Middle frontal gyrus (tissue), 1 donor: ENCODE measurements around the gene INCA1.
A peak's percentile ranks its signal among the peaks of the same experiment; 100 is the strongest.

ENCODE experiments used
- DNase-seq: peaks from one replicate; pipeline ENCODE4 v3.0.0-alpha.2; 2015; ENCODE audit warnings: low spot score; ENCODE audit errors: extremely low spot score

Gene INCA1

GRCh38 chr17:5011928-5012327, 14.6 kb upstream of the INCA1 start:
- no peak for DNase-seq

GRCh38 chr17:5003214-5003867, 6.0 kb upstream of the INCA1 start:
- DNase-seq = no peak

- no peak for DNase-seq
These were observed 4.9 kb upstream of the INCA1 start for GRCh38 chr17:5002121-5002788.

- no peak for DNase-seq
These were observed 2.9 kb upstream of the INCA1 start for GRCh38 chr17:5000237-5000639.

GRCh38 chr17:4999430-5000093, 2.2 kb upstream of the INCA1 start:
- no peak for DNase-seq

GRCh38 chr17:4998732-4999429, 1.6 kb upstream of the INCA1 start:
- DNase-seq = no peak

DNA sequence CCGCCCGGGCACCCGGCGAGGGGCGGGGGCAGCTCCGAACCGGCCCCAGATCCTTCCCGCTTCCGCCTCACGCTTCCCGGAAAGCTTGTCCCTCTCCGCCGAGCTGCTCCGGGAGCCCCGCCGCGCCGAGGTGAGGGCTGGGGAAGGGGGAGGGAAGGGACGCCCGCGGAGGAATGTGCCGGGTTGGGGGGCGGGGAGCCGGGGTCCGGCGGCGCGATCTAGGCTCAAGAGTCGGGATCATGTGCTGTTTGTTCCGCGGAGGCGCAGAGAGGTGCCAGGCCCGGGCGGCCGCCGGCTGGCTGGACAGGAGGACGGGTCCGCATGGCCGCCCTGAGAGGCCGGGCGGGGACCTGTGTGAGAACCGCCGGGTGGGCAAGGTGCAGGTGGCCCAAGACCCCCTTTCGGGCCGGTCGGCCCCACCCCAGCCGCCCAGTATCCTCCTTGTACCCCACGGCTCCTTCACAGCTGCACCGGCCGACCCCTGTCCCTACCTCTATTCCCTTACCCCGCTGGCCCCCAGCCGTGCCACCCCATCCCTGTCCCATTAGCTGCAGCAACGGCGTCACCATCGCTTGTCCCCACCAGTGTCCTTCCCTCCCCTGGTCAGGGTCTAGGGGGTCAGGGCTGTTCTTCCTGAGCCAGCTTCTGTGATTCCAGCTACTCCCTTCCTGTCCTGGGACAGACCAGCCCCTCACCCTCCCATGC, 857 bp upstream of the INCA1 start:
- DNase-seq = no peak

- no peak for DNase-seq
These were observed 3.2 kb downstream of the INCA1 start for GRCh38 chr17:4994081-4994595.

GRCh38 chr17:4987767-4988567, 9.4 kb downstream of the INCA1 start:
- no peak for DNase-seq

GRCh38 chr17:4986951-4987766, 10.2 kb downstream of the INCA1 start, which contains the start of gene CAMTA2:
Gene CAMTA2, minus strand, starts transcription at chr17:4987675. Its CDS starts 1,453 bp downstream, at chr17:4986222.
- peak; percentile 73 for DNase-seq

- DNase-seq = no peak
These were observed 10.9 kb downstream of the INCA1 start for GRCh38 chr17:4986403-4986802.

DNA sequence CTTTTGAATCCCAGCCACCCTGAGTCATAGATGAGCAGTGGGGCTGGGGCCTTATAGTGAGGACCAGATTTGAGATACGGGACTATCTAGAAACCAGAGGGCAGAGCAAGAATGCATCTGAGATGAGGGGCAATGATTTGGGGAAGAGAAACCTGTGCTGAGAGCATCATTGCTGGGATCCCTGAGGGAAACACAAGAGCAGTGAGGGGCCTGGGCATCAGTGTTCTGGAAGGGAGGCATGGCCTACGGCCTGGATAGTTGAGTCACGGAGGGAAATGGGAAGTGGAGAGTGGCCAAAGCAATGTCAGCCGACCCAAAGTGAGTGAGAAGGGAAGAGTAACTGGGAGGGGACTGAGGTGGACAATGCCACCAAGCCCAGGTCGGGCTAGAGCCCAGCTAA, 15.0 kb downstream of the INCA1 start:
- no peak for DNase-seq

- DNase-seq = no peak
These were observed 16.6 kb downstream of the INCA1 start for GRCh38 chr17:4980644-4981216.

DNA sequence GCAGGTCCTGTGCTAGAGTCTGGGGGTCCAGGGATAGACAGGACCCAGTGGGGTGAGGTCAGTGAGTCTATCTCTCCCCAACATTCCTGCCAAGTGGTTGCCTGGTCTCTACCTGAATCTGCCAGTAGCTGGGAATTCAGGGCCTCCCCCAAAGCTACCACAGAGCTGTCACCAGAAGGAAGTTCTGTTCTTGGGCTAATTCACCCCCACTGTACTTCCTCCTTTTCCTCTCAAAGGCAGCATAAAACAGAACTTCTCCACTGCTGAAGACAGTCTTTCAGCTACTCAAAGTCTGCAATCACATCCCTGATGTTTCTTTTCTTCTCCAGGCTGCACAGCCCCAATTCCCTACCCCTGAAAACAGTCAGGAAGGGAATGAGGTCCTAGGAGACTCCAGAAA, 18.6 kb downstream of the INCA1 start:
- DNase-seq = no peak

- DNase-seq = no peak
These were observed 23.1 kb downstream of the INCA1 start for GRCh38 chr17:4974115-4974670.

- no peak for DNase-seq
These were observed 23.8 kb downstream of the INCA1 start for GRCh38 chr17:4973256-4974114.

GRCh38 chr17:4972752-4973151, 24.6 kb downstream of the INCA1 start:
- DNase-seq = no peak

GRCh38 chr17:4972322-4972721, 25.0 kb downstream of the INCA1 start:
- DNase-seq = no peak
